HG03520 (cell line): ENCODE results near the gene PABPN1L.
"Not testable (repeated sequence)": the region's sequence is repeated elsewhere in the genome, so short reads cannot be mapped to it uniquely, and the experiment has no call there.

ENCODE experiments used
- ATAC-seq: cut with Tn5 transposase; IDR thresholded peaks from one replicate; pipeline ENCODE4 v1.9.1; 2021; ENCODE audit warnings: mild to moderate bottlenecking, moderate library complexity; ENCODE audit not compliant: unreplicated experiment

Gene PABPN1L

GRCh38 chr16:88833086-88833485, 33.4 kb downstream of the PABPN1L start:
- no peak for ATAC-seq

- ATAC-seq, result no peak
Observed at GRCh38 chr16:88831838-88832237, 34.6 kb downstream of the PABPN1L start.

- no peak for ATAC-seq
Observed at GRCh38 chr16:88830783-88831182, 35.7 kb downstream of the PABPN1L start.

- ATAC-seq, result no peak
Observed at GRCh38 chr16:88830258-88830657, 36.2 kb downstream of the PABPN1L start.

DNA sequence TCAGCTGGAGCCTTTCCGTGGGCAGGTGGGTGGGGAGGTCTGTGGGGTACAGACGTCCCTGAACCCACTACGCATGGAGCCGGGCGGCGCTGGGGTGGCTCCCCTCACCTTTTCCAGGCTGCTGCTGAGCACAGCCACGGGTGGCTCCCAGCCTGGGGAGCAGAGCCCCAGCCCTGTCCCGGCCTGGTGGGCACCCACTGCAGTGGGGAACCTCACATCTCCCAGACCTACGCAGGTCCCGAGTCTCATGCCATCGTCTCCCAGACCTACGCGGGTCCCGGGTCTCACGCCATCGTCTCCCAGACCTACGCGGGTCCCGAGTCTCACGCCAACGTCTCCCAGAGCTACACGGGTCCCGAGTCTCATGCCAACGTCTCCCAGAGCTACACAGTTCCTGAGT, 37.7 kb downstream of the PABPN1L start:
- ATAC-seq, result no peak

GRCh38 chr16:88827727-88828126, 38.7 kb downstream of the PABPN1L start:
- no peak for ATAC-seq

DNA sequence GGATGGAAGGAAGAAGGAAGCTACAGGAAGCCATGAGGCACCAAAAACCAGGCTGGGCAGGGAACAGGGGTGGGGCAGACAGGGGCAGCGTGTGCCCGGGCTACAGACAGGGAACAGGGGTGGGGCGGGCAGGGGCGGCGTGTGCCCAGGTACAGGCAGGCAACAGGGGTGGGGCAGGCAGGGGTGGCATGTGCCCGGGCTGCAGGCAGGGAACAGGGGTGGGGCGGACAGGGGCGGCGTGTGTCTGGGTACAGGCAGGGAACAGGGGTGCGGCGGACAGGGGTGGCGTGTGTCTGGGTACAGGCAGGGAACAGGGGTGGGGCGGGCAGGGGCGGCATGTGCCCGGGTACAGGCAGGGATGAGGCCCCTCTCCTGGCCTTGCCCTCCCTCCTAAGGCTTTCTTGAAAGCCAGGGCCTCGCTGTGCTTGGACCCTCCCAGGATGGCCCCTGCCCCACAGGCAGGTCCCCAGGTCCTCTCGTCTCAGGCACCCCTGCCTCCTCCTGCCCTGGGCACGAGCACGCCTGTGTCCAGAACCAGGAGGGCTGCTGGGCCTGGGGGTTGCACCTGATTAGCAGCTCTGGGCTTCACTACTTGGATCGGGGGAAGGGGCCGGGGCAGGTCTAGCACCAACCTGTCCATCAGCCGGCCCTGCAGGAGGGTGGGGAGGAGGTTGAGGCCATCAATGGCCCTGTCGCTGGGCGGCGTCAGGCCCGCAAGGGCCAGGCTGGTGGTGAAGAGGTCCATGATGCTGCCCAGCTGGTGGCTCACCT, 40.2 kb downstream of the PABPN1L start:
- no peak for ATAC-seq

- ATAC-seq, result no peak
Observed at GRCh38 chr16:88825146-88825545, 41.3 kb downstream of the PABPN1L start.

DNA sequence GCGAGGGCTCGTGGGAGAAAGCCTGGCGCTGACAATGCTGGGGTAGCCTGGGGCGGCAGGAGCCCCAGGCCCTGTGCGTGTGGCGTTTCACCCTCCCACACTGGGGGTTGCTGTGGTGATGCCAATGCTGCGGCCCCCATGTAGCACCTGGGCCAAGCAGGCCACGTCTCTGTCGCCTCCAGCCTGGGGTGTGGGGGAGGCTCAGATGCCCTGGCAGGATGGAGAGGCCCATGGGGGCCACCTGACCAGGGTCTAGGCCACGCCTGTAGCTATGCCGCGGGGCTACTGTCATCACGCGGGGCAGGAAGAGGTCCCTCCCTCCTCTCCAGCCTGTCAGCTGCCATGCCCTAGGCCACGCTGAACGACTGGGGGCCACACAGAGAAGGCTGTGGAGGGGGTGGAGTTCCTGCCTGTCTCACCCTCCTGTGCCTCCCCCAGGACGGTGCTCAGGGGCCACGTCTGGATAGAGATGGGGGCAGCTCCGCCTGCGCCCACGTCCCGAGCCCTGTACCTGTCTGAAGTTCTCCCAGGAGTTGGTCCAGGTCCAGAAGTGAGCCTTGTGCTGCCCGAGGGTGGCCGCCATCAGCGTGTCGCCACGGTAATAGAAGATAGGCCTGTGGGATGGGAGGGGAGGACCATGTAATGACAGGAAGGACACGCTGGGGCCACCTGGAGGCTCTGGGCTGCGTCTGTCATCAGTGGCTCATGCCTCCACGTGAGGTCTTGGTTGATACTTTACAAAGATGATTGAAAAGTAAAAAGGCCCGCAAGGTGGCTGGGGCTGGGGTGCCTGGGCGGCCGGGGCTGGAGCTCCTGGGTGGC, 42.0 kb downstream of the PABPN1L start:
- no peak for ATAC-seq

GRCh38 chr16:88823646-88824045, 42.8 kb downstream of the PABPN1L start:
- not testable (repeated sequence) for ATAC-seq

DNA sequence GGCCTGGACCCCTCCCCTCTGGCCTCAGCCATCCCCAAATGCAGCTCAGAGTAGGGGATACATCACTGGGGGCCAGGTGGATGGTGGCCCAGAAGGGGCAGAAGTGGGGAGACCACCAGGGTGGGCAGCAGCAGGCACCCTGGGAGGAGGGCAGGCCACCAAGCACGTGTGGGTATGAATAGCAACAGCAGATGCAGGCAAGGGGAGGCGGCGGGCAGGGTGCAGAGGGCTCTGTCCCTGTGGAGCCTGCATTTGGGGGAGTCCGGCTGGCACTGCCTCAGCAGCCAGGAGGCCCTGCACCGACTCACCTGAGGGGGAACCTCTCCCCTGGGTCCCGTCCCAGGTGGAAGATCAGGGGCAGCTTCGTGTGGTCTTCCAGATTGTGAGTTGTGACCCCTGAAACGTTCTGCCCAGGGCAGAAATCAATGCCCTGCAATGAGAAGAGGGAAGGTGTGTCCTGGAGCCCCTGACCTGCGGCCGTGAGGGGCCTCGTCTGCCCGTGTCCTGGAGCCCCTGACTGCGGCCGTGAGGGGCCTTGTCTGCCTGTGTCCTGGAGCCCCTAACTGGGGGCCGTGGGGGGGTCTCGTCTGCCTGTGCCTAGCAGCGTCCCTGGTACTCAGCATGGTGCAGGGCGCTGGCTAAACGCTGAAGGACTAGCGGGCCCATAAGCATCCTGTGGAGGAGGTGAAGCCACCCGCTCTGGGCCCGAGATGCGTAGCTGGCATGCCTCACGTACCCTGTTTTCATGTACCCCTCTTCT, 44.0 kb downstream of the PABPN1L start:
- no peak for ATAC-seq

DNA sequence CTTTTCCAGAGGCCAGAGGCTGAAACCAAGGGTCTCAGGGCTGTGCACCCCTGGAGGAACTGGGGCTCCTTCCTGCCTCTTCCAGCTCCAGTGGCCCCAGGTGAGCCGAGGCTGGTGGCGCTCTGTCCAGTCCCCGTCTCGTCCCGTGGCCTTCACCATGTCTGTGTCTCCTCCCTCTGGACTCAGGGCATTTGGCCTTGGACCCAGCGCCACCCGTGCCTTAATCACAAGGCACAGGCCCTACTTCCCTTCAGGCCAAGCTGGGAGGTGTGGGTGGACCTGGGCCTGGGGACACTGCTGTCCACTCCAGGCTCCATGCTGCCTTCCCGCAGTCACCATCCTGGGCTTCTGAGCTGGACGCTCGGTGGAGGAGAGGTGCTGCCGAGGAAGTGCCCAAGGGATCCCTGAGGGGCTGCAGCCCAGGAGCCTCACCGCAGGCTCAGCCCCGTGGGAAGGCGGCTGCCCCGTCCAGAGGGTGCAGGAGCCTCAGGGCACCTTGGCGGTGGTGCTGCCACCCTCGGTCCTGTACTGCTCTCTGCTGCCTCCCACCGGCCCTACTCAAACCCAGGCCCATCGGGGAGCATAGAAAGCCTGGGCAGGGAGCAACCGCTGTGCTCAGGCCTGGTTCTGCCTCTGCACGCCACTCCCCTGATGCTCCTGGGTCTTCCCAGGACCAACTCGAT, 45.2 kb downstream of the PABPN1L start:
- ATAC-seq, result no peak

GRCh38 chr16:88820385-88821025, 46.0 kb downstream of the PABPN1L start:
- ATAC-seq, result no peak

DNA sequence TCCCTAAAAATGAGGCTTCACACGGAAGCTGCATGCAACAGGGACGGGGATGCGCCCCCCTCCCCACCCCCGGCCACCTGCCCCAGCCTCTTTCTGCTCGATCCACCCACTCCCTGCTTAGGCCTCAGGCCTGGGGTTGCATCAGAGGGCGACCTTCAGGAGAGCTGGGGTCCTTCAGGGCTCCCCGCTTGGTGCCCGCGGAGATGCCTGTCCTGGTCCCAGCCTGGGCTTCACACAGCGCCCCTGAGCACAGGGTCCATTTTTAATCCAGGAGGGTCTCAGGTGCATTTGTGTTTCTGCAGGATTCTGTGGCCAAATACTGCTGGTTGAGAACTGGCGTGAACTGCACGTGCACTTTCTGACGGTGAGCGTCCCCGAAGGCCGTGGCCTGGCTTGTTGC, 47.3 kb downstream of the PABPN1L start:
- no peak for ATAC-seq

GRCh38 chr16:88818575-88818874, 47.9 kb downstream of the PABPN1L start:
- ATAC-seq, result no peak

DNA sequence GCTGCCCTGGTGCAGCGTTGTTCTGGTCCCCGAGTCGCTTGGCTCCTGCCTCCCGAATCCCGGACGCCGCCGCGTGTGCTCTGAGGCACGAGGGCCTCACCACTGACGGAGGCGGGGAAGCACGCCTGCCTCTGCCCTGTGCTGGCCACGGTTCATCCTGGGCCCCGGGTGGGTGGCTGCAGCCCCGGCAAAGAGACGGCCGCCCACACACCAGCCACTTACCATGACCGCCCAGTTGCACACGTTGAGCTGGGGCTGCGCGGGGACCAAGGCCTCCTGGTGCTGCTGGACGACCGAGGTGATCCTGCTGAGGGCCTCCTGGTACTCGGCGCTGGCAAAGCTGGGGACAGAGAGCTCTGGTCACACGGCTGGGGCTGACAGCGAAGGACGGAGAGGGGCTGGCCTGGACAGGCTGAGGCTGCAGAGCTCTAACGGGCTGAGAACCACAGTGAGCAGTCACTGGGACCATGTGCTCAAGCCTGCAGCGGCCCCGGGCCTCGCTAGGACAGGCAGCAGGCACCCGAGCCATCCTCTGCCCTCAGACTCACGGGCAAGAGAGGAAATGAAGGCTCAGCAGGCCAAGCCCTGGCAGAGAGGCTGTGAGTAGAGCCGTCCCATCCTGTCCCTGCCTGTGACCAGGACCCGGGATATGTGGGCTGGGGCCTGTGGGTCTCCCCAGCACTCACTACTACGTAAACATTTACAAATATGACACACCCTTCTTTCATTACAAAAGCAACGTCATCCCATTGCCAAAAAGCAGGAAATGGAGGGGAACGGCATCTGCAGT, 48.5 kb downstream of the PABPN1L start:
- no peak for ATAC-seq

DNA sequence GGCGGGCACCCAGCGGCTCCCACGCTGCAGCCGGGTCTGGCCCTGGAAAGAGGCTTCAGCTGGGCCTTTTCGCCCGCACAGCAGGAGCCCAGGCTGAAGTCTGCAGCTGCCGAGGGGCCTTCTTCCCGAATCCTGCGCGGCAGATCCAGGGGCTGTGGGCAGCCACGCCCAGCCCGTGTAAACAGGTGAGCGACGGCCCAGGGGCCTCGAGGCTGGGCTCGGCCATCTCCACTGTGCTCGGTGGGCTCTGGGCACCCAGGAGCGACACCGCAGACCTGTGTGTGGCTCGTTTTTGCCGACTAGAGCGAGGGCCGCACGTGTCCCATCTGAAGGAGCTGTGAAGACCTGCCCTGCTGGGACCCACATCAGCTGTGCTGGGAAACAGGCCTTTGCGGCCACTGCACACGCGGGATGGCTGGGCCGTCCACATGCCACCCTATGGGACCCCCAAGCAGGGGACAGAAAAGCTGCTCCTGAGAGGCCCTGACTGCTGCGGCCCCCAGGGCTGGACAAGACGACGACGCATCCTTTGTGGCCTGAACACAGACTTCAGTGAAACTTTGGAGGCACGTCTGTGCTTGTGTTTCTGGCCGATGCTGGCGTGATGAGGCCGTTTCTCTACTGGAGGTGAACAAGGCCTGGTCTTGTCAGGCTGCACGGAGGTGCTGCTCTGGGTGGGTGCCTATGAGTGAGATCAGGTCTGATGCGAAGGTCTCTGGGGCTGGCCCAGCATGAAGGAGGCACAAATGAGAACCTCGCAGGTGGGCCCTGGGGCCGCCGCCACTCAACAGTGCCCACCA, 49.5 kb downstream of the PABPN1L start:
- ATAC-seq, result no peak

GRCh38 chr16:88815901-88816589, 50.4 kb downstream of the PABPN1L start:
- ATAC-seq, result no peak
